GM19035 (cell line): ENCODE measurements around the gene ME3.
"Not testable (repeated sequence)": the region's sequence is repeated elsewhere in the genome, so short reads cannot be mapped to it uniquely, and the experiment has no call there.

ENCODE experiments used
- ATAC-seq: cut with Tn5 transposase; IDR thresholded peaks from one replicate; pipeline ENCODE4 v1.9.1; 2021; ENCODE audit not compliant: unreplicated experiment

Gene ME3

DNA sequence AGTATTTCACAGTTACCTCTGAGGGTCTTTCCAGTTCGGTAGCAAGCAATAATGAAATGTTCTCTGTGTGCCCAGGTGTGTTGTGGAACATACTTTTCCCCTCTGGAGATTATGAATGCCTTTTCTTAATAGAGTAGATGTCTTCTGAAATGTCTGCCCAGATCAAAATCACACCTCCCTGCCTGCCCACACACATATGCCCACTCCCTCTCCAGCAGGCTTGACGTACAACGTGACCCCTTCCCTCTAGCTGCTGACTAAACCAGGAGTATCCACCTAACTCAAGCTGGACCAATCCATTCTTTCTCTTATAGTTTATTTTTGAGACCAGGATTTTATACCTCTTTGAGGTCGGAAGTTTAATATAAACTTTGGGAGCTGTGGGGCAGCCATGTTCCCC lies 48.7 kb downstream of the ME3 start:
- ATAC-seq: no peak

DNA sequence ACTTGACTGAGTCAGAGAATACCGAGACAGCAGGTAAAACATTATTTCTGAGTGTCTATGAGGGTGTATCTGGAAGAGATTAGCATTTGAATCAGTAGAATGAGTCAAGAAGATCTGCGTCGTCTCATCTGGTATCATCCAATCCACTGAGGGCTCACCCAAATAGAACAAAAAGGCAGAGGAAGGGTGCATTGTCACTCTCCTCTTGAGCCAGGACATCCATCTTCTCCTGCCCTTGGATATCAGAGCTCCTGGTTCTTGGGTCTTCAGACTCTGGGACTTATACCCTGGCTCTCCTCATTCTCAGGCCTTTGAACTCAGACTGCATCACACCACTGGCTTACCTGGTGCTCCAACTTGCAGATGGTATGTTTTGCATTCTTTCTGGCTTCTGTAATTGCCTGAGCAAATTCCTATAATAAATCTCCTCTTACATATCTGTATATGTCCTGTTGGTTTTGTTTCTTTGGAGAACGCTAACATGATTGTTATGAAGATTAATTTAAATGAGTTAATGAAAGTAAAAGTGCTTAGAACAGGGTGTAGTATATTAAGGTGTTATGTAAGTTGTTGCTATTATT lies 49.3 kb downstream of the ME3 start:
- no peak for ATAC-seq

DNA sequence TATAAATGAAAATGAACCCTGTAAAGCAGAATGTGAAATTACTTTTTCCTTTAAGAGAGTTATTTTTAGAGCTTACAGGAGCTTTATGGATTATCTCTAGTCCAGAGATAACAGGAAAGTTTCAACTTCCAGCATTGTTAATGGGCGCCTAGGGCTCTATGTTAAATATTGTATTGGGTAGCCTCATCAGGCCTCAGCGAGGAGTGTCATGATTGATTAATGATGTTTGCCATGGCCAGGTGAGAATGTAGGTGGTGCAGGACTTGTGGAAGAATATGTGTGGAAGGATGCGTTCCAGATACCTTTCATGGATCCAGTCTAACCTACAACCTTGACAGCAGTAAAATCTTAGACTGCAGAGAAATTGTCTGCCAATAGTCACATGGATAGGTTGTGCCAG lies 50.6 kb downstream of the ME3 start:
- ATAC-seq: no peak

DNA sequence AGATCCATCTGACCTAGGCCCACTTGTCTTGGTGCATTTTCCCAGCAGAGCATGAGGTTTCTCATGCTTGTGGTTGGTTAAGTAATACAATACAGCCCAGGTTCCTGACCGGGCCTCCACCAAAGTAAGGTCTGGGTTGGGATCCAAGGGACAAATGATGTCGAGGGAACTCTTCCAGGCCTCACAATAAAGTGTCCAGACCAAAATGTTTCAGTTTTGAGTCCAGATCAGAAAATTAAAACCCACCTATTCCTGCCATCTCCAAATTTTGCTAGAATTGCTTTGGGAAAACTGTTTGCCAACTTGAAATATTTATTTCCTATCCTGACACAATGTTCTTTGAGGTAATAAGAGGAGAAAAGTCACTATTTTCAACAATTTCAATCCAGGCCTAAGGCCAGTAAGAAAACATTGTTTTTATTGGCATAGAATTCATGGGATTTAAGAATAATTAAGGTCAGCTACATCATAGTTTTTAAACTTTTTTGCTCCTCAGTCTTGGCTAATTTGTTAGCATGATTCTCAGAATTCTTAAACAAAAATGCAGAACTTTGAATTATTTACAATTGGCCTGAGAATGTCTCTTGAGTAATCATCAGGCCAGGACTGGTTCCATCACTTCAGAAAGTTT lies 51.4 kb downstream of the ME3 start:
- ATAC-seq: no peak

DNA sequence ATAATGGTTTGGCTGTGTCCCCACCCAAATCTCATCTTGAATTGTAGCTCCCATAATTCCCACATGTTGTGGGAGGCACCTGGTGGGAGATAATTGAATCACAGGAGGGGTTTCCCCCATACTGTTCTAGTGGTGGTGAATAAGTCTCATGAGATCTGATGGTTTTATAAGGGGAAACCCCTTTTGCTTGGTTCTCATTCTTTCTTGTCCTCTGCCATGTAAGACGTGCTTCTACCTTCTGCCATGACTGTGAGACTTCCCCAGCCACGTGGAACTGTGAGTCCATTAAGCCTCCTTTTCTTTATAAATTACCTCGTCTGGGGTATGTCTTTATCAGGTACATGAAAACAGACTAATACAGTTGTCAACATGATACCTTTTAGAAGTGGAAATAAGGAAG lies 53.0 kb downstream of the ME3 start:
- not testable (repeated sequence) for ATAC-seq

DNA sequence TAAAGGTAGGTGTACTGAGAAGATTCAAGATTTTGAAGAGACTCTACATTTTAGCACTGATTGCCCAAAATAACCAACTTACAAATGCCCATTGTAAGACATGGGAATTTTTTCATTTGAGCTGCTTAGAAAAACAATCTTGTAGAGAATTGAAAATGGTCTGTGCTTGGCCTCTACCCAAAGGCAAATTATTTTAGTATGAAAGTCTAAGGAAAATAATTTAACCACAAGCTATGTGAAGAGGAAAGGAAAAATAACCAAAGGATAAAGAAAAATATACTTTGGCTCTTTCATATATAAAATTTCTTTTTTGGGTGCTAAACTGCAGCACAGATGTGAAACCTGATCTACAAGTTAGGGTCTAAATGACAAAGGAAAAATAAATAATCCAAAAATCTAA lies 54.9 kb downstream of the ME3 start:
- ATAC-seq: no peak

DNA sequence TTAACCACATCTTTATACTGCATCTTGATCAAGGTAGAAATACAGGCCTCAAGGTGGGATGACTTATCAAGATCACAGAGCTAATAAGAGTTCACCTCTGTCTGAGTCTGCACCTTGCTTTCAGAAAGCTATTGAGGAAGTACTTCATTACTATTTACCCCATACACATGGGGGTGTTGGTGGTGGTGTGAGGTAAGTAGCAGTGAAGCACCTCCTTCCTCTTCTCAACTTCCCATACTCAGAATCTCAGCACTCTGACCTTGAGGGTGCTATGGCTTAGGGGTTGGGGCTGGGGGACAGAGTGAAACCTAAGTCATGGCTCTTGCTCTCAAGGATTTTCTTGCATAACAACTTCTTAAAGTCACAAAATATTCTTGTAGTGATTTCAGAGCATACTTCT lies 56.9 kb downstream of the ME3 start:
- ATAC-seq: no peak

DNA sequence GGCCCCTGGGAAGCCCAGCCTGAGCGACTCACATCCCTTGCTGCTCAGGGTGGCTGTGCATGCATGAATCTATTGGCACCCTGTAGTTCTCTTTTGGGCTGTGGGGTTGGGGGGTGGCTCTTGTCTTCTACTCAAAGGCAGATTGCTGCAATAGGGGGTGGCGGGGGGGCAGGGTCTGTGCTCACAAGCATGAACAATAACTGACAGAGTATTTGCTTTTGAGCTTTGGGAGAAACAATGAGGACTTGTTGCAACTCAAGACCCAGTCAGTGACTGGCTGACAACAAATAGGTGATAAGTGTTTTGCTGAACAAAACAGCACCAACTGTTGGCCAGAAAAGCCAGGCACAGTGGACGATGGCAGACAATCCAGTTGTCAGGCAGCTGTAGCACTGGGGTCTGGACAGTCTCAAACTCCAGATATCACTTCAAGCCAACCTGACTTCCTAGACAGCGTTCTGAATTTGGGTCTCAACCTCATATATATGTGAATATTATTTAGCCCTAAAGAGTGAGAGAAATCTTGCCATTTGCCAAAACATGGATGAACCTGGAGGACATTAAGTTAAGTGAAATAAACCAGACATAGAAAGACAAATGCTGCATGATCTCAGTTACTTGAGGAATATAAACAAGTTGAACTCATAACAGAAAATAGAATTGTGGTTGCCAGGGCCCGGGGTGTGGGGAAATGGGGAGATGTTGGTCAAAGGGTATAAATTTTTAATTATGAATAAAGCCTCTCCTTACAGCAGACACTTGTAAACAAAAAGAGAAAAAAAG lies 61.7 kb downstream of the ME3 start:
- no peak for ATAC-seq

DNA sequence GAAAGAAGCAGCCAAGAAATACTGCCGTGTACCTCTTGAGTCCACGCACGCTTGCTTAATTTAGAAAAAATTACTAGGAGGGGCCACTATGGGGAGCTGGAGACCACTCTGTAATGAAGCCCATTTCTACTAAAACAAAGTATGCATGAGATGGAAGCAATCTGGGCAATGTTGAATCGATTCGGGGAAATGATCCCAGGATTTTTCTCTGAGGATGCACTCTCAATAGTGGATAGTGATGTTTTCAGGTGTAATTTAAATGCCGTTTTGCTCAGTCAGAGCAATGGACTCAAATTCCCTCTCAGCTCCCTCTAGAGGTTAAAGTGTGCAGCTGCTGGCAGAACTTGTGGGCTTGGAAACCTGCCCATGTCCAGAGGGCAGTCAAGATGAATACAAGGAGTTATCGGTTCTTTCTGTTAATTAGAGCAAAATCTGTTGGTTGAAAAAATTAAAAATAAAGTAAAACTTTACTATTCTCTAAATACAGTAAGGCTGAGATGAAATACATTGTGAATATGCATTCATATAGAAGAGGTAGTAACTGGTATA lies 64.1 kb downstream of the ME3 start:
- ATAC-seq: peak; percentile 95

DNA sequence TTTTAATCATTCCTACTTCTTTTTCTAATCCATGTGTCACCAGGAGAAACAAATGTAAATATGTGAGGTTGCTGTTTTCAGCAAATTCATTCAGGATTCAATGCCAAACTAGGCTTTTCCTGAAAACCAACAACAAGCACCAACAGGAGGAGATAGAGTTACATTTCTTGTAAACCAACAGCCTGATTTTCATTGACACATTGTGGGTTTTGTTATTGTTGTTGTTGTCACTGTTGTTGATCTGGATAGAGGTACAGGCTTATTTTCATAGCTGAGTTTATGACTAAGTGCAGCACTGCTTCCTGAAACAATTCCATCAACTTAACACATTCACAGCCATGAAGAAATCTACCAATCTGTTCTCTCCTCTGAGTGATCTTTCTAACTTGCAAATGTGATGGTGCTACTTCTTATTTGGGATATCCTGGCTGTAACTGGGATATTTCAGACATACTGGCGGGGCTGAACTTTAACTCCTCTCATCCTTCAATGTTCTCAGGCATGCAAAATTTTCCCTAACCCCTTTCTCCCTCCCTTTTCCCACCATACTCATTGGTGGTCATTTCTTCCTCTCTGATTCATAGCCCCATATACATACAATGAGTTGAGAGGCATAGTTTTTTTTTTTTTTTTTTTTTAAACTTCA lies 65.5 kb downstream of the ME3 start:
- ATAC-seq: no peak

DNA sequence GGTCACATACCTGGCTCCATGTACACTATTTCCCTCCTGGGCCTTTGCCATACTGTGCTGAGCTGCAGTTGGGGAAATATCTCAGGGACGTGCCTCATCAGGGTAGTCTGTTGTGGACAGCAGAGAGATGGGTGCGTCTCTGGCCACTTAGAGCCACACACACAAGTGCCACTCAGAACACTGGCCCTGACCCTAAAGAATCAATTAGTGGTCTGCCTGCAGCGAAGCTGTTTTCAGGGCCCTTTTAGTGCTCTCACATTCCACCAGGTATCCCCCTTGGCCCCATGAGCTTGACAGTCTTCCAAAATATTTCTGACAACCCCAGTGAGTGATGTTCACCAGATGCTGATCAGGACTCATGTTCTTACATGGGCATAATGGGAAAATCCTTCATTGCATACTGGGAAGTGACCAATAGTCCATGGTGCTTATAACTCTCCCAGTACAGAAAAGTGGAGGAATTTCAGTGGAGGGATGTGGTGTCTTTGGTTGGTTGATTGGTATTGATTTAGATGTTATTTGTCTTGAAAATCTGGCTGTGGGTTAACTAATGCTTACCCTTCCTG lies 66.1 kb downstream of the ME3 start:
- ATAC-seq: no peak

DNA sequence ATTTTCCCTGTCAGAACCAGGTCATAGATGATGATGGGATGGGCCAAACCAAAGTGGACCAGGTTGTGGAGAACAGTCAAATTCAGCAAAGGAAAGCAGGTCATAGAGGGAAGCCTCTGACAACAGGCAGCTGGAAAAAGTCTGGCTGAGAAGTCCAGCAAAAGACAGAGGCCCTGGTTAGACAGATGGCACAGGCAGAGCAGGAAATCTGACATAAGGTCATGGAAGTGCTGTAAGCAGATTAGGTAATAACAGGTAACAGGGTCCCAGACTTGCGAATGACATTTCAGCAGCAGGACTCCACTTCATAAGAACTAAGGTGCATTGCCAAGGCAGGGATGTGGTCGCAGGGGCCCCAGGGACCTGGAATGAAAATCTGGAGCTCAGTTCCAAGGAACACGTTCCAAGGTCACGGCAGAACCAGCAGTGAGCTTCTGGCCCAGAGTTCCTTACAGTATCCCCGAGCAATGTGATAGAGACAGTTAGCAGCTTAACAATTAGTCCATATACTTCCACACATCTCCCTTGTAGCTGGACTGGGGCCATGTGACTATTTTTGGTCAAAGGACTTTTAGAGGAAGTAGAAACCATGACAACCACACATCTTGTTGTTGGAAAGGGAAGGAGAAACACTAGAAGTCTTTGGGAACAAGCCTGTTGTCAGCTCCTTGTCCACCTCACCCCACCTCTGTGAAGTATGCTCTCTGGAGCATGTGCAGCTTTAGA lies 75.4 kb downstream of the ME3 start:
- no peak for ATAC-seq

DNA sequence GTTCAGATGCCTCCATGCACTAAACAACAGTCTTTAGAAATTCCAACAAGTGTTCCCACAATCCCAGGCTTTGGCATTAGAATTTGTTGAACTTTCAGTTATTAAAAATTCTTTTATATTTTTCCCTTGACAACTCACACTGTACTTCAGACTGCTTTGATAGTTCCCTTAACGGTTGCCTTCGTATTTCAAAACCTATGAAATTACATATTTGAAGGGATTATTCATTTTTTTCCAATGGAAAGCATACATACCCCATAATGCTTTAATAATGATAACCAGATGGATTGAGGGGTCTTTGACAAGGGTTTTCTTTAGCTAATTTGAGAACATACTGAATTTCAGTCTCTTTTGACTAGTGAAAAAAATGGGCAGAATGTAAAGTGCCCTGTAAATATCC lies 76.5 kb downstream of the ME3 start:
- ATAC-seq: no peak

DNA sequence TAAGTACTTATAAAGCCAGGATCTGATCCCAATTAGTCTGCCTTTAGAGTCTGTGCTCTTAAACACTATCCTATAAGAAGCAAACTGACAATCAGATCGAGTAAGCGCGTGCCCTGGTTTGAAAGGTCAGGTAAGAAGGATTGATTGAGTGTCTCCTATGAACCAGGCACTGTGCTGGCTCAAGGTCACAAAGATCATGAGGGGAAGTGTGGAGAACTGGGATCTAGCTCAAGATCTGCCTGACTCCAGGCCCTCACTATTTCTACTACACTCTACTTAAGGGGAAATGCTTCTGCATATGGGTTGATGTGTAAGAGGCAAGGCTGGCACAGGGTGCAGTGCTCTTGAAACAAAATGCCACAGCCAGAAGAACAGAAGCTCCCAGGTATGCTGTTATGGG lies 77.0 kb downstream of the ME3 start:
- ATAC-seq: no peak

DNA sequence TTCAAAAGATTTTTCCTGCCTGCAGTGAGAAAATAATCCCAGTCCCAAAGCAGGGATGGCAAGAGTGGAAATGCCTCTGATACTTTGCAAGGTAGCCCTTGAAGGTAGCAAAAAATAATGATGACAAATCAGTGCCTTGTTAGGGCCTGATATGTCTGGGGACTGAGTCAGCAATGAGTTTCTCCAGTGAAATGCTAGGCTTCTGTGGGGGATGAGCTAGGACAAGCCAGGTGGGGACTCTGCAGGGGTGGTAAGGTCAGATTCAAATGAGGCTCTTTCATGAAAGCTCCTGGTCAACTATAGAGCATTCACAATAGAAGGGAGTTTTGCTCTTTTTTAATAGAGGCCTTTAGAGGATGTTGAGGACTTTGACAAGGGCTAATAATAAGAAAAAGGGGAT lies 77.7 kb downstream of the ME3 start:
- no peak for ATAC-seq

DNA sequence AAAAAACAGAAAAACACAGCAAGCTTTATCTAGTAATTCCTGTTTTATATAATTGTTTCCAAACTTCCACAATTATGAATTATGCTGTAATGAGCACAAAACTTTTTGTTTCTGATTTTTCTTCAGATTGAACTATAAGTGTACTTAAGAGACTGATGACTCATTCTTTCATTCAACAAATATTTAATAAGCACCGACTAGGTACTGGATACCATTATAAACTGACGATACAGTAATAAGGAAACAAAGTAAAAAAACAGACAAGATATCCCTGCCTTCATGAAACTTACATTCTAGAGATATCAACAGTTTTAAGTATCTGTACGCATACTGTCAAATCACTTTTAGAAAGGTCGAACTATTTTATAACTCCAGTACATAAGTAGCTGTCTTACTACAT lies 78.6 kb downstream of the ME3 start:
- no peak for ATAC-seq

DNA sequence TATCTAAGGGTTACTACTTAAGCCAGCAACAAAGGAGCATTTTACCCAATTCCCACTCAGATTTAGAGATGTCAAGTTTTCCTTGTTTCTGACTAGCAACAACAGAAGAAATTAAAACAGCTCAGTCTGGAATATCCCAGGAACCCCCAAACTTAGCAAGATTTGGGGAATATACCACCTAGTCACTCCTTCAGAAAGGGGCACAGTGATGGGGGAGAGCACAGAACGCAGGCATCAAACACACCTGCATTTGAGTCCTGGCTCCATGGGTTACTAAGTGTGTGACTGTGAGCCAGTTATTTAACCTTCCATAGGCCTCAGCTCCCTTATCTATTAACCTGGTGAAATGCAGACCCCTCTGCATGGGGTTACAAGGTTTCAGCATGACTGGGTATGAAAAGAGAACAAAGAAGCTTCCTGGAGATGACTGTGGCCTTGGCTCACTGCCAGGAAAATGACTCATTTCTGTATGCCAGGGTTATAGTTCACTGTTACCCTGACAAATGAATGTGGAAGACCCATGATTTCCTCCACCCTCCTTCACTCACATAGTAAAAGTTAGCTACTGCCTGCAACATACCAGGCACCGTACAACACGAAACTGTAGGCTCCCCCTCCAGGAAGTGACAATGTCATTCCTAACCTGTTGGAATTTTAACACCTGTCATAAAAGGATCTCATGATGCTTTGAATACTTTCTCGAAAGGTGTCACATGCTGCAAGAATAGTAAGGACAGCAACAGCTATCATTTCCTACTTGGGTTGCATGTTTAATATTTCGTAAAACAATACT lies 79.6 kb downstream of the ME3 start:
- ATAC-seq: peak; percentile 96

DNA sequence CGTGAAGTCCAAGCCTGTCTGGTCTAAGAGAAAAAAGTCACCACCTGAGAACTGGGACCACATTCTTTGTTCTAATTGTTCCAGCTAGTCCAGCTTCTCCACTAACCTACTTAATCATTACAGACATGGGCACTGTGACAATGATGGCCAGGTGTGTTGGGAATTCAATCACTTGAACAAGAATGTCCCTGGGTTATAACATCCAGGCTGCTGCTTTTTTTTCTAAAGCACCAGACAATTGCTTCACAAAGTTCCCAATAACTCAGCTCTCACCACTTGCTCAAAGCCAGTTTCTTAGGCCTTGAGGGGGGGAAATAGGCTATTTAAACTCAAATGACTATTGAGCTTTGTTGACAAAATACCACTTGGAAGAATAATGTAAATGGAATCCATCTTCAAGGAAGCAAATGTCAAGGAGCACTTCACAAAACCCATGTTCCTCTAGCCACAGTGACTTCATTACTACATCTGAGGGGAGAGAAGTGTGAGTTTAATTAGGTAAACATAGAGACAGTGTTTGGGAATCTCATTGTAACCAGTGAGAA lies 80.3 kb downstream of the ME3 start:
- no peak for ATAC-seq

DNA sequence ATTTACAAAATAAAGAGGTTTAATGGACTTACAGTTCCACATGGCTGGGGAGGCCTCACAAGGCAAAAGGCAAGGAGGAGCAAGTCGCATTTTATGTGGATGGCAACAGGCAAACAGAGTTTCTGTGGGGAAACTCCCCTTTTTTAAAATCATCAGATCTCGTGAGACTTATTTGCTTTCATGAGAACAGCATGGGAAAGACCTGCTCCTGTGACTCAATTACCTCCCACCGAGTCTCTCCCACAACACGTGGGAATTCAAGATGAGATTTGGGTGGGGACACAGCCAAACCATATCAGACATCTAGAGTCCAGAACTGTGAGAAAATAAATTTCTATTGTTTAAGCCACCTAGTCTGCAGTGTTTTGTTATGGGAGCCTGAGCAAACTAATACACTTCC lies 80.8 kb downstream of the ME3 start:
- ATAC-seq: no peak
